ENCODE results near the gene SAMD11.

DNA sequence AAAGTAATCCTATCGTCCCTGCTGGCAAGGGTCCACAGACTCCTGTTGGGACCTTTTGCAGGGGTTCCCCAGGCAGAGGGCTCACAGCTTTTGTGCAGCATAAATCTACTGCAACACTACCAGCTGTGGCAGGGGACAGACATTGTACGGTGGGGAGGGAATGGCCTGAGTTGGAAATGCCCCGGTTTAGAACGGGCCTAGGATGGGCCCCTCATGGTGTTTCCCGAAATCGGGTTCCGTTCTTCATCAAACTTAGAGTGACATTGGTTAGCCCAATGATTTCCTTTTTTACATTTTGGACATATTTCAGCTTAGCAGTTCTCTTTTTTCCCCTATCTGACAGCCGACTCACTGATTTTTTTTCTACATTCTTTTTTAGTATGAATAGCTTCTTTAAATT lies 26.5 kb upstream of the SAMD11 start:
- no peak for TF ChIP-seq POLR2AphosphoS5 (IDR thresholded peaks at IDR 0.05; ENCODE audit: low read depth)
- TF ChIP-seq, protein P1, sequence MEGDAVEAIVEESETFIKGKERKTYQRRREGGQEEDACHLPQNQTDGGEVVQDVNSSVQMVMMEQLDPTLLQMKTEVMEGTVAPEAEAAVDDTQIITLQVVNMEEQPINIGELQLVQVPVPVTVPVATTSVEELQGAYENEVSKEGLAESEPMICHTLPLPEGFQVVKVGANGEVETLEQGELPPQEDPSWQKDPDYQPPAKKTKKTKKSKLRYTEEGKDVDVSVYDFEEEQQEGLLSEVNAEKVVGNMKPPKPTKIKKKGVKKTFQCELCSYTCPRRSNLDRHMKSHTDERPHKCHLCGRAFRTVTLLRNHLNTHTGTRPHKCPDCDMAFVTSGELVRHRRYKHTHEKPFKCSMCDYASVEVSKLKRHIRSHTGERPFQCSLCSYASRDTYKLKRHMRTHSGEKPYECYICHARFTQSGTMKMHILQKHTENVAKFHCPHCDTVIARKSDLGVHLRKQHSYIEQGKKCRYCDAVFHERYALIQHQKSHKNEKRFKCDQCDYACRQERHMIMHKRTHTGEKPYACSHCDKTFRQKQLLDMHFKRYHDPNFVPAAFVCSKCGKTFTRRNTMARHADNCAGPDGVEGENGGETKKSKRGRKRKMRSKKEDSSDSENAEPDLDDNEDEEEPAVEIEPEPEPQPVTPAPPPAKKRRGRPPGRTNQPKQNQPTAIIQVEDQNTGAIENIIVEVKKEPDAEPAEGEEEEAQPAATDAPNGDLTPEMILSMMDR (IDR thresholded peaks at IDR 0.05; ENCODE audit: insufficient read depth, low read length): no peak
